Ishikawa (cell line): ENCODE results near the gene NTM.

Experiments used
- CEBPB ChIP-seq: IDR thresholded peaks from 2 replicates; pipeline ENCODE4 v1.6.1; 2012
- CREB1 ChIP-seq: IDR thresholded peaks from 2 replicates; pipeline ENCODE4 v1.6.1; 2012; ENCODE audit warnings: low read depth
- EGR1 ChIP-seq: IDR thresholded peaks from 2 replicates; pipeline ENCODE4 v1.6.1; 2012
- EP300 ChIP-seq: IDR thresholded peaks from 2 replicates; pipeline ENCODE4 v1.6.1; 2012; ENCODE audit warnings: borderline replicate concordance
- FOXM1 ChIP-seq: IDR thresholded peaks from 2 replicates; pipeline ENCODE4 v1.6.1; 2012; ENCODE audit warnings: low read depth, borderline replicate concordance
- NFIC ChIP-seq: IDR thresholded peaks from 2 replicates; pipeline ENCODE4 v1.6.1; 2012
- RAD21 ChIP-seq: IDR thresholded peaks from 2 replicates; pipeline ENCODE4 v1.6.1; 2012; ENCODE audit warnings: low read depth
- TAF1 ChIP-seq: IDR thresholded peaks from 2 replicates; pipeline ENCODE4 v1.6.1; 2012; ENCODE audit warnings: low read depth, mild to moderate bottlenecking
- TCF12 ChIP-seq: IDR thresholded peaks from 2 replicates; pipeline ENCODE4 v1.6.1; 2012; ENCODE audit warnings: low read depth
- TEAD4 ChIP-seq: IDR thresholded peaks from 2 replicates; pipeline ENCODE4 v1.6.1; 2012
- YY1 ChIP-seq: IDR thresholded peaks from 2 replicates; pipeline ENCODE4 v1.6.1; 2012; ENCODE audit warnings: low read depth
- ZBTB7A ChIP-seq: IDR thresholded peaks from 2 replicates; pipeline ENCODE4 v1.6.1; 2012; ENCODE audit warnings: low read depth
- TF ChIP-seq, protein P1 (sequence below): IDR thresholded peaks from 2 replicates; pipeline ENCODE4 v1.6.1; 2012
- TF ChIP-seq, protein P2 (sequence below): IDR thresholded peaks from 2 replicates; pipeline ENCODE4 v1.6.1; 2012
- TF ChIP-seq, protein P3 (sequence below): IDR thresholded peaks from 2 replicates; pipeline ENCODE4 v1.6.1; 2012; ENCODE audit warnings: low read depth, mild to moderate bottlenecking

Gene NTM

DNA sequence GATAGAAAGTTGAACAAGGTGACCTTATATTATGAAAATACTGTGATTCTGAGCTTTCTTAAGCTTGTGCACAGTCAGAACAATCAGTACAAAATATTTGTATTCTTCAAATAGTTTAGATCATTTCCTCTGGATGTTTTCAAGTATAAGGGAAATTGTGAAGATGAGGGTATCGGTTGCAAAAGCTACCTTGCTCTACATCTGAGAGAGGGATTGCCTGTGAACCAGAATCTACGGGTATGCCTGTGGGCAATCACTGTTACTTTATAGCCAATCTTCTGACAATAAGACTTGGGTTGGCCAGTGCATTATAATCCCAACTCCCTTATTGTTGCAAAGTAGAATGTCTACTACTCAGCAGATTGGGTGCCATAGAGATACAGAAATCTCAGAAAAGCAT is 90.5 kb downstream of the NTM start:
- no peak for TF ChIP-seq NFIC
- no peak for TF ChIP-seq TEAD4
- no peak for TF ChIP-seq EGR1
- TF ChIP-seq ZBTB7A = no peak
- no peak for TF ChIP-seq CREB1
- TF ChIP-seq, protein P1, sequence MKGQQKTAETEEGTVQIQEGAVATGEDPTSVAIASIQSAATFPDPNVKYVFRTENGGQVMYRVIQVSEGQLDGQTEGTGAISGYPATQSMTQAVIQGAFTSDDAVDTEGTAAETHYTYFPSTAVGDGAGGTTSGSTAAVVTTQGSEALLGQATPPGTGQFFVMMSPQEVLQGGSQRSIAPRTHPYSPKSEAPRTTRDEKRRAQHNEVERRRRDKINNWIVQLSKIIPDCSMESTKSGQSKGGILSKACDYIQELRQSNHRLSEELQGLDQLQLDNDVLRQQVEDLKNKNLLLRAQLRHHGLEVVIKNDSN = no peak
- TF ChIP-seq CEBPB = no peak
- no peak for TF ChIP-seq EP300

DNA sequence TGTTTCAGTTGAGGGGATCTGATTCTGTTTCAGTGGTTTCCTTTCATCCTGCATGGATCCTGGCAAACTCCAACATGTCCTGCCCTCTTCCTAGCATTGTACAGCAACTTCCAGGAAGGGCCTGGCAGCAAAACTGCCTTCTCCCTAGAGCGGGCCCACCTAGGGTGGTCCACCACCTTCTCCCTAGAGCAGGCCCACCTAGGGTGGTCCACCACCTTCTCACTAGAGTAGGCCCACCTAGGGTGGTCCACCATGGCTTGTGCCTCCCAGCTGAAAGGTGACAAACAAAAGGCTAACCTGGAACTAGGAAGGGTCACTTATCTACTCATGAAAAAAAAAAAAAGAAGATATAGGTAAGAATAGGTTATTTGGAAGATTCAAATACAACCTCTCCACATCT is 92.2 kb downstream of the NTM start:
- TF ChIP-seq, protein P2, sequence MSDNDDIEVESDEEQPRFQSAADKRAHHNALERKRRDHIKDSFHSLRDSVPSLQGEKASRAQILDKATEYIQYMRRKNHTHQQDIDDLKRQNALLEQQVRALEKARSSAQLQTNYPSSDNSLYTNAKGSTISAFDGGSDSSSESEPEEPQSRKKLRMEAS = no peak
- TF ChIP-seq TCF12 = no peak
- TF ChIP-seq EGR1 = no peak
- TF ChIP-seq EP300 = no peak
- no peak for TF ChIP-seq ZBTB7A
- TF ChIP-seq YY1 = no peak
- TF ChIP-seq, protein P1 = no peak
- no peak for TF ChIP-seq NFIC
- no peak for TF ChIP-seq RAD21
- no peak for TF ChIP-seq CEBPB
- no peak for TF ChIP-seq CREB1
- no peak for TF ChIP-seq TEAD4
- TF ChIP-seq, protein P3, sequence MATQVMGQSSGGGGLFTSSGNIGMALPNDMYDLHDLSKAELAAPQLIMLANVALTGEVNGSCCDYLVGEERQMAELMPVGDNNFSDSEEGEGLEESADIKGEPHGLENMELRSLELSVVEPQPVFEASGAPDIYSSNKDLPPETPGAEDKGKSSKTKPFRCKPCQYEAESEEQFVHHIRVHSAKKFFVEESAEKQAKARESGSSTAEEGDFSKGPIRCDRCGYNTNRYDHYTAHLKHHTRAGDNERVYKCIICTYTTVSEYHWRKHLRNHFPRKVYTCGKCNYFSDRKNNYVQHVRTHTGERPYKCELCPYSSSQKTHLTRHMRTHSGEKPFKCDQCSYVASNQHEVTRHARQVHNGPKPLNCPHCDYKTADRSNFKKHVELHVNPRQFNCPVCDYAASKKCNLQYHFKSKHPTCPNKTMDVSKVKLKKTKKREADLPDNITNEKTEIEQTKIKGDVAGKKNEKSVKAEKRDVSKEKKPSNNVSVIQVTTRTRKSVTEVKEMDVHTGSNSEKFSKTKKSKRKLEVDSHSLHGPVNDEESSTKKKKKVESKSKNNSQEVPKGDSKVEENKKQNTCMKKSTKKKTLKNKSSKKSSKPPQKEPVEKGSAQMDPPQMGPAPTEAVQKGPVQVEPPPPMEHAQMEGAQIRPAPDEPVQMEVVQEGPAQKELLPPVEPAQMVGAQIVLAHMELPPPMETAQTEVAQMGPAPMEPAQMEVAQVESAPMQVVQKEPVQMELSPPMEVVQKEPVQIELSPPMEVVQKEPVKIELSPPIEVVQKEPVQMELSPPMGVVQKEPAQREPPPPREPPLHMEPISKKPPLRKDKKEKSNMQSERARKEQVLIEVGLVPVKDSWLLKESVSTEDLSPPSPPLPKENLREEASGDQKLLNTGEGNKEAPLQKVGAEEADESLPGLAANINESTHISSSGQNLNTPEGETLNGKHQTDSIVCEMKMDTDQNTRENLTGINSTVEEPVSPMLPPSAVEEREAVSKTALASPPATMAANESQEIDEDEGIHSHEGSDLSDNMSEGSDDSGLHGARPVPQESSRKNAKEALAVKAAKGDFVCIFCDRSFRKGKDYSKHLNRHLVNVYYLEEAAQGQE = no peak
- no peak for TF ChIP-seq TAF1
- TF ChIP-seq FOXM1 = no peak

DNA sequence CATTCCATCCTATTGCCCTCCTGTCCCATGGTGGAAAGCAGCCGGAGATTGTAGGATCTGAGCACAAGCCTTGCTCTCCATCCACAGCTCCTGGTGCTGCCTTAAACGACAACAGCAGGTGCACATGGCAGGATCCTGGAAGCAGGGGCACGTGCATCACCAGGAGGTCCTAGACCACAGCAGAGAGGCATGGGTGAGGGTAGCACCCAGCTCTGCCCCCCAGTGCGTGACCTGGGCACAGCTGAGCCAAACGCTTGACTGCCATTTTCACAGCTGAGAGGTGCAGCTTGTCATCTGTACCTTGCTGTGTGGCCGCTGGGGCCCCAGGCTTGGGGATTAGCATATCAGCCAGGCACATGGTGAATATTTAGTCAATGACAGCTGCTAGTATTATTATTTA is 92.7 kb downstream of the NTM start:
- no peak for TF ChIP-seq CREB1
- TF ChIP-seq RAD21 = no peak
- TF ChIP-seq TEAD4 = no peak
- TF ChIP-seq ZBTB7A = no peak
- TF ChIP-seq, protein P3 = no peak
- no peak for TF ChIP-seq FOXM1
- TF ChIP-seq, protein P2 = no peak
- TF ChIP-seq CEBPB = no peak
- TF ChIP-seq, protein P1 = no peak

DNA sequence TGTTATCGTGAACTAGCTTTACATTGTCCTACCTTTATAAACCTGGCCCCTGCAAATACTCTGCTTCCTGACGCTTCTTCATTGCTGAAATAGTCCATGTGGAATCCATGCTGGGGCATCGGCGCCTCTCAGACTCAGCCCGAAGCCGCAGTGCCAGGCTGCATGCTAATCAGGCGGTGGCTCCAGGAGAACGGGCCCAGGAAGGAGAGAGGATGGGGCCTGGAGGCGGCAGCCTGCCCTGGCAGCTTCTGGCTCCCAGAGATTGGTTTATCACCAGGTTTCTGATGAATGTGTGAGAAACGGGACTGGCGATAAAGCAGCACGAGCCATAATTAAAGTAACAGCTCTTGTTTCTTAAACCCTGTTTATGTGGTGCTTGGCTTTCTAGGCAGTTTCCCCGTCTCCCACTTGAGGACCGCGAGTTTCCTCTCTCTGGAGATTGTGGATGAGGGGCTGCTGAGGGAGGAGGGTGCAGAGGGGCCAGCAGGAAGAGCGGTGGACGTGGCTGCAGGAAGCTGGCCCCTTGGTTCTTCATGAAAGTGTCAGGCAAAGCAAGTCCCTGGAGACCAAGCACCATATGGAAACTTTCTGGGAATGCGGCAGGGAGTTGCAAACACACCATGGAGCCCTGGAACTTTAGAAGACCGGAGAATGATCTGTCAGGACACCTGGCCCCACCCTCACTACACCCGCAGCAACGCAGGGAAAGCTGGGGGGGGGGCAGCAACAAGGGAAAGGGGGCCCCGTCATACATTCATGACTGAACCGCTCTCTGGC is 93.4 kb downstream of the NTM start:
- TF ChIP-seq FOXM1 = no peak
- TF ChIP-seq TCF12 = no peak
- no peak for TF ChIP-seq CEBPB
- no peak for TF ChIP-seq RAD21
- no peak for TF ChIP-seq ZBTB7A
- TF ChIP-seq, protein P3 = no peak
- TF ChIP-seq TAF1 = no peak
- TF ChIP-seq, protein P1 = no peak
- no peak for TF ChIP-seq EP300
- TF ChIP-seq YY1 = no peak
- TF ChIP-seq NFIC = no peak
- no peak for TF ChIP-seq CREB1
- no peak for TF ChIP-seq EGR1
